ENCODE results near the gene PIK3R3.

DNA sequence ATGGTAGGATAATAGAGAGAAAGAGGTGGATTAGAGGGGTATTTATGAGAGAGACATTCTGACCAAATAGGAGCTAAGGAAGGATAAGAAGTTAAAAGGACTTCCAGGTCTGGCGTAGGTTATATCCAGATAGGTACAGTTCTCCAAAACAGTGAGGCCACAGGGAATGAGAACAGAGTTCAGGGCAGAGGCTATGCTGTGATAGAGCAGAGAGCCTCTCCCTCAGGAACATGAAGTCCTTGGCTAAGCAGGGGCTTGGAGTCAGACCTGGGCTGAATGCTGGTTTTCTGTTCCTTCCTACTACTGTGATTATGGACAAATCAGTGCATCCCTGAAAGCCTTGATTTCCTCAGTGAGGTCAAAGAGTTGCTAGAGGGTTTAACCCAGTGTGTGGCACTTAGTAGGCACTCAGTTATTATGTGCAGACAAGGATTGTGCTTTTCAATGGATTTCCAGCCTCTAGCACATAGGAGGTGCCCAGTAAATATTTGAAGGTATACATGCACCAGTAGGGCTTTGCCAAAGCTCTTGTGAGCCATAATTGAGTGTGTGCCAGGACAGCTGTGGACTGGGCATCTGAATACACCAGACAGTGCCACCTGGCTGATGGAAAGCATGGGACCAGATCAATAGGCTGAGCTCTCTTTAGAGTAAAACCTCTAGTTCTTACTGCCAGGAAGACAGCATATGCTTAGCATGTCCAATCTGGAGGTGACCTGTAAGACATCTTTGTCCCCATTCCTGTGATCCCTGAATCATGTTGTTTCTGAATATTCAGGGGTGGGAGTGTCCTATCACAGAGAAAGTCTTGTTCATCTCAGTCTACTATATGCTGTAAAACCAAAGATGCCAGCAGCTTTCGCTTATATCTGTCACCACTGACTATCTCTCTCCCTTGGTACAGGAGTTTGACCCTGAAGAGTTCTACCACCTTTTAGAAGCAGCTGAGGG, 111.1 kb downstream of the PIK3R3 start:
- no peak for TF ChIP-seq SP1 (IDR thresholded peaks at IDR 0.05; ENCODE audit: low read depth)
- TF ChIP-seq, protein P1, sequence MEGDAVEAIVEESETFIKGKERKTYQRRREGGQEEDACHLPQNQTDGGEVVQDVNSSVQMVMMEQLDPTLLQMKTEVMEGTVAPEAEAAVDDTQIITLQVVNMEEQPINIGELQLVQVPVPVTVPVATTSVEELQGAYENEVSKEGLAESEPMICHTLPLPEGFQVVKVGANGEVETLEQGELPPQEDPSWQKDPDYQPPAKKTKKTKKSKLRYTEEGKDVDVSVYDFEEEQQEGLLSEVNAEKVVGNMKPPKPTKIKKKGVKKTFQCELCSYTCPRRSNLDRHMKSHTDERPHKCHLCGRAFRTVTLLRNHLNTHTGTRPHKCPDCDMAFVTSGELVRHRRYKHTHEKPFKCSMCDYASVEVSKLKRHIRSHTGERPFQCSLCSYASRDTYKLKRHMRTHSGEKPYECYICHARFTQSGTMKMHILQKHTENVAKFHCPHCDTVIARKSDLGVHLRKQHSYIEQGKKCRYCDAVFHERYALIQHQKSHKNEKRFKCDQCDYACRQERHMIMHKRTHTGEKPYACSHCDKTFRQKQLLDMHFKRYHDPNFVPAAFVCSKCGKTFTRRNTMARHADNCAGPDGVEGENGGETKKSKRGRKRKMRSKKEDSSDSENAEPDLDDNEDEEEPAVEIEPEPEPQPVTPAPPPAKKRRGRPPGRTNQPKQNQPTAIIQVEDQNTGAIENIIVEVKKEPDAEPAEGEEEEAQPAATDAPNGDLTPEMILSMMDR (IDR thresholded peaks at IDR 0.05 in 2 of 3, conservative IDR thresholded peaks at IDR 0.05 in 1 of 3; ENCODE audit: borderline replicate concordance in 1 of 3, insufficient read depth in 1 of 3, low read depth in 2 of 3, low read length in 2 of 3), result 0 out of 6 replicates have a peak, but pooled peaks of 1 of the 3 experiments have one; percentile 7
- TF ChIP-seq, protein P2, sequence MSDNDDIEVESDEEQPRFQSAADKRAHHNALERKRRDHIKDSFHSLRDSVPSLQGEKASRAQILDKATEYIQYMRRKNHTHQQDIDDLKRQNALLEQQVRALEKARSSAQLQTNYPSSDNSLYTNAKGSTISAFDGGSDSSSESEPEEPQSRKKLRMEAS (IDR thresholded peaks at IDR 0.05), result no peak
- TF ChIP-seq EZH2 (IDR thresholded peaks at IDR 0.05), result no peak
- TF ChIP-seq EZH2phosphoT487 (IDR thresholded peaks at IDR 0.05; ENCODE audit: borderline replicate concordance), result no peak
- TF ChIP-seq TCF7L2 (IDR thresholded peaks at IDR 0.05; ENCODE audit: borderline replicate concordance, extremely low read depth, insufficient read depth, insufficient read length), result no peak
- no peak for TF ChIP-seq POLR2AphosphoS5 (IDR thresholded peaks at IDR 0.05; ENCODE audit: low read depth, low read length)
- peak; percentile 48; the same call in 1 of the 2 replicates for TF ChIP-seq RAD21 (IDR thresholded peaks at IDR 0.05; ENCODE audit: low read depth)
- no peak for TF ChIP-seq POLR2A (IDR thresholded peaks at IDR 0.05; ENCODE audit: borderline replicate concordance, extremely low read depth, insufficient read depth, insufficient read length)
- TF ChIP-seq ZNF274 (IDR thresholded peaks at IDR 0.05; ENCODE audit: low read depth, low read length), result no peak
- no peak for TF ChIP-seq ZFX (IDR thresholded peaks at IDR 0.05)
- no peak for TF ChIP-seq CEBPB (IDR thresholded peaks at IDR 0.05; ENCODE audit: low read depth)
